Right forelimb (tissue), 1 donor: ENCODE data around the gene MROH2B.

Experiments used
- DNase-seq: peaks from one replicate; pipeline ENCODE4 v3.0.0-alpha.2; 2018

Gene MROH2B

DNA sequence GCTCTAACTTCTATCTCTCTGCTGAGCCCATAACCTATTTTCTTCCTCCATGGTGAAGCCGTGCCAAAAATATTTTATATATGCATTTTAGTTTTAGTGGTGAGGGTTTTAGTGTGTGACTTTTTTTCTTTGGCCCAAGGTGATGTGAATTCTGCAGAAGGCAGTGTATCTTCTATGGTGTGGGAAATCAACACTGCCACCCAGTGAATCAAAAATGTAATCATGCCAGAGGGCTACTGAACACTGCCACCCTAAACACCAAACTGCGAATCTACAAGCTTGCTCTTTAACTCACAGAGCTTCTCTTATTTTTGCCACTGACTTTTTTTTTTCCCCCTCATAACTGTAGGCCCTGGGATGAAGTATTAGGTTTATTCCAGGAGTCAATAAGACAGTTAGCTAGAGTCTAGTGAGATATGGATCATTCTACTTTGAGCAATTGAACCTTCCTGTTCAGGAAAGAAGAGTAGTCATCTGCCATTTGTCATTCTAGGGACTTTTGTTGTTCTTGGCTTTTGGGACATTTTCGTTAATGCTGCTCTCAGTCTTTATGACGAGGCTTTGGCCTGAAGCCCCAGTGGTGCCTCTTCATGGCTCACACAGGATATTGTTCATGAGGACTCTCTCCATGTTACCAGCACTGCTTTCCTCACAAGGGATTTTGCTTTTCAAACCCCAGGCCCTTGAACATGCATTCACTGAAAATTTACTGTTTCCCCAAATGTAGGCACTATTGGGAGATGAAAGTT is 108.8 kb downstream of the MROH2B start:
- DNase-seq: no peak

DNA sequence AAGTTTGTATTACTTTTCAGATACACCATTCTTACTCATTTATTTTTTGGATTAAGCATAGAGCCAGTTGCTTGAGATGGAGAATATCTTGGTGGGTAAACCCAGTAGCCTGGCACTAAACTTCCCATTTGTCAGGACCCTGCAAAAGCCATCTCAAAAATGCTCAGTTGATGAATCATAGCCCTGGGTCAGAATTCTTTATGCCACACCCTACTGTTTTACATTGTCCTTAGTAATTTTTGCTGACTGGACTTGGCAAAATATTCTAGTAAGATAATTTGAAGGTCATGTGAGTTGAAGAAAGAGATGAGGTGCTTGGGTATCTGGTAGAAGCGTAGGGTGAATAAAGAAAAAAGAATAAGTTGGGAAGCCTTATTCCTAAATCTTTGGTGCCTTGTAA is 111.1 kb downstream of the MROH2B start:
- no peak for DNase-seq

DNA sequence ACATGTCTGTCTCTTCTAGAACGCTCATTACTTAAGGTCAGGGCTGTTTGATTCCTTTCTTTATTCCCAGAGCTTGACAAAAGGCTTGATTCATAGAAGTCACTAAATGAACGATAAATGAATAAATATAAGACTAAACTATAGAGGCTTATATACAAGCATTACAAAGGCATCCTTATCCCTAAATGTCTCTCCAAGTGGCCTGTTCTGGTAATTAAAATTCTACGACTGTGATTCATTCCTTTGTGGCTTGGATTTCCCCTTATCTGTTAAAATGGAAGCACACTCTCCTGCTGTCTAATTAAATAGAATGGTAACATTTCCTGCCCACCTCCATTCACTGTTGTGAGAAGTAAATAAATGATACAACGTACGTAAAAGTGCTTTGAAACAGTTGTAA is 112.3 kb downstream of the MROH2B start:
- no peak for DNase-seq

DNA sequence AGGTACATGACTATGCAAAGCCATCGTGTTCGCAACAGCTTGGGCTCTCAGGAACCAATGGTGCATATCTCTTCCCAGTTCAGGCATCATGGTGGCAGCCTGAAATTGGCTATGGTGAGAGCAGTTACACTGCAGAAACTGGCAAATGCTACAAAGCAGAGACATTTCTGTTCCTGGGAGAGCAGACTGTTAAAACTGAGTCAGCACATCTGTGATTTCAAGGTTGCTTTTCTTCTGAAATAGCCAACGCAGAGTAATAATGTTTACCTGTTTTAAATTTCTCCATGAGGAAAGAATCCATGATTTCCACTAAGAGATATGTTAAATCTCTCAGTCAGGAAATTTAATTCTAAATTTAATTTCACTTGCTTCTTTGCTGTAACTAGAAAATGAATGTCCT is 114.1 kb downstream of the MROH2B start:
- DNase-seq: no peak

DNA sequence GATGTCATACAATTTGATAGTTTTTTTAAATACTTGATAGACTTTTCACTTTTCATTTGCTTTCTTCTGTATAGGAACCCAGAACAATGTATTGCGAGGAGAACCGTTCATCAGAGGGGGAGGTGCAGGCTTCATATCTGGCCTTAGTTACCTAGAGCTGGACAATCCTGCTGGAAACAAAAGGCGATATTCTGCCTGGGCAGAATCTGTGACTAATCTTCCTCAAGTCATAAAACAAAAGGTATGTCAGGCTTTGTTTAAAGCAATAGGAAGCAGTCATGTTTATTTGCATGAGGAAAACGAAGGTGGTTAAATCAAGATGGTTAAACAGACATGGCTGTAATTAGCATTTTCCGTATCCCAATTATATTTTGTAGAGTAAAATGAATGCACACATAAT is 115.8 kb downstream of the MROH2B start:
- no peak for DNase-seq
